ENCODE results near the gene SFRP4.

Gene SFRP4

GRCh38 chr7:37925620-37926019 is 9.0 kb upstream of the SFRP4 start:
- DNase-seq (ENCODE audit: low read depth in 3 of 3), result no peak

DNA sequence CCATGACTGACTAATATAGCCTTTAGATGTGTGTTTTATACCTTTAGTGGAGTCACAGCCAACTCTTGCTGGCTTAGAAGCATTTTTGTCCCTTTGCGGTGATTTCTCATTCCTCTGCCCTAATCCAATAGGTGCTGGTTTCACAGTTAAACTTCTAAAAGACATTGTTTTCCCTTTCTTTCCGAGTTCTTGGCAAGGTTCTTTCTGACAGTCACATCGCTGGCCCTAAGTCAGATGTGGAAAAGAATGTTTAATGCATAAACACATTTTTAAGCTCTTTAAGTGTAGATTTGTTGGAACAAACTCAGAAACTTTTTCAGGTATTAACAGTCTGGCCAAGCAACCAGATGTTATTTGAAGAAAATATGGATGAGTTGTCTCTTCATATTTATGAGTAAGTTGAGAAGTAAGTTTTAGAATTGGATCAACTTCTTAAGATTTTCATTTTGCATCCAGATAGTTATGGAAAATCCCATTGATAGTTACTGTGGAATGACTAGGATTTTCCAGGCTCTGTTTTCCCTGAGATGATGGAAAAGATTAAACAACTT is 7.9 kb upstream of the SFRP4 start:
- no peak for DNase-seq (ENCODE audit: low read depth in 3 of 3)

- DNase-seq (ENCODE audit: low read depth in 3 of 3), result no peak
Observed at GRCh38 chr7:37923996-37924395, 7.4 kb upstream of the SFRP4 start.

DNA sequence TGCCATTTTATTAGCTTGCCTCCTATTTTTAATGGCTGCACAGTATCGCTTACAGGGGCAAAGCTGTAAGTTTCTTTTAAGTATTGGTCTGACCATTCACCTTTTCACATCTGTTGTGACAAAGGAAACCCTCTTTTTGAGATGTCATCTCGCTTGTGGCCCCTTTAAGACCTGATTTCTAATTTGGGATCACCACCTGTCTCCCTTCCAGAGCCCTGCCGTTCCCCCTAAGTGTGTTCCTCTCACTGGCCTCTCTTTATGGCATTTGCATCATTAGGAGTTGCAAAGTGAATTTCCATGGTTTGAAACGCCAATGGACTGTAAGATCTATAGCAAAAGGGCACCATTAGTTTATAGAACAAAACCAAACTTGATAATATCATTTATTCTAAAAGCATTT is 5.3 kb upstream of the SFRP4 start:
- no peak for DNase-seq (ENCODE audit: low read depth in 3 of 3)

- DNase-seq (ENCODE audit: low read depth in 3 of 3), result no peak
Observed at GRCh38 chr7:37920849-37921805, 4.5 kb upstream of the SFRP4 start.

GRCh38 chr7:37920305-37920848 is 3.8 kb upstream of the SFRP4 start, which contains the start of gene EPDR1:
TSS of gene EPDR1 (plus strand) at chr7:37920640. CDS start at chr7:37920940, 300 bp downstream.
- DNase-seq (ENCODE audit: low read depth in 3 of 3), result peak in 1 of 3 experiments; percentile 25

GRCh38 chr7:37918526-37918925 is 1.9 kb upstream of the SFRP4 start:
- no peak for DNase-seq (ENCODE audit: low read depth in 3 of 3)

- no peak for DNase-seq (ENCODE audit: low read depth in 3 of 3)
Observed at GRCh38 chr7:37916017-37916672, 472 bp downstream of the SFRP4 start.

DNA sequence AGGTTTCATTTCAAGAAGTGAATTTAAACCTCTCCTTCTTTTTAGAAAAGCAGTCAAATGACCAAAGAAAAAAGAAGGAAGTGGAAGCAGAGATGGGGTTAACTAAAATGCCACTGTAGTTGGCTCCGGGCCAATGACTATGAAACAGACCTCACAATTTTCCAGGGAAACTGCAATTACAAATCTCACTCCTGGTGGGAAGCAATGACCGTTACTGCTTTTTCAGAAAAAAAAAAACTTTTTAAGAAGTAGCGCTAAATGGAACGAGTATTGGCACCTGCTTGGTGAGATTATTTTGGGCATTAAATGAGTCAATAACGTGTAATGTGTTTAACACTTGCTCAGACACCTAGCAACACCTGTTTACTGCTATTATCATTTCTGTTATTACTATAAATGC is 1.2 kb downstream of the SFRP4 start:
- no peak for DNase-seq (ENCODE audit: low read depth in 3 of 3)

- no peak for DNase-seq (ENCODE audit: low read depth in 3 of 3)
Observed at GRCh38 chr7:37912756-37913155, 3.9 kb downstream of the SFRP4 start.

- no peak for DNase-seq (ENCODE audit: low read depth in 3 of 3)
Observed at GRCh38 chr7:37908221-37908788, 8.3 kb downstream of the SFRP4 start.

GRCh38 chr7:37901890-37902524 is 14.6 kb downstream of the SFRP4 start:
- no peak for DNase-seq (ENCODE audit: low read depth in 3 of 3)

DNA sequence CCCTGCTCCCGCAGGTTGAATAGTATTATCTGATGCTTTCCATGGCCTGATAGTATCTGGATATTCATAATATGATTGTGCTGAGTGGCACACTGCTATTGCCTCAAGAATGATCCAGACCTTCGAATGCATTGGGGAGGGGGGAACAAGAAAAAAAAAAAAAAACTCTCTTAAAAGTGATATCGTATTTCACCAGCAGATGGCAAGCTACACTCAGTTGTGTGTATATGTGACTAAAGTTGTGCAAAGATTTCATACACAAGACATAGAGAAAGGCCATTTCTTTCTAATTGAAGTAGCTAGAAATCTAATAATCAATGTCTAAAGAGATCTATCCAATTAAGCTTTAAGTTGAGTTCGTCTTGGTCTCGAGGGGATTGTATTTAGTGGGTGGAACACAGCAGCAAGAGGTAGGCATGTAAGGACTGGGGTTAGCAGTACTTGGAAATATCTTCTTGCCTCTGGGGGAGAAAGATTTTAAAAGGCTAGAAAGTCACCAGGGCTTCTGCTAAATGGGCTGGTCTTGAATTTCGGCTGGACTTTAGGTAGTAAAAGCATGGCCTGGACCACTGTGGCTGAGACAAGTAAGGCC is 15.3 kb downstream of the SFRP4 start:
- DNase-seq (ENCODE audit: low read depth in 3 of 3), result no peak

DNA sequence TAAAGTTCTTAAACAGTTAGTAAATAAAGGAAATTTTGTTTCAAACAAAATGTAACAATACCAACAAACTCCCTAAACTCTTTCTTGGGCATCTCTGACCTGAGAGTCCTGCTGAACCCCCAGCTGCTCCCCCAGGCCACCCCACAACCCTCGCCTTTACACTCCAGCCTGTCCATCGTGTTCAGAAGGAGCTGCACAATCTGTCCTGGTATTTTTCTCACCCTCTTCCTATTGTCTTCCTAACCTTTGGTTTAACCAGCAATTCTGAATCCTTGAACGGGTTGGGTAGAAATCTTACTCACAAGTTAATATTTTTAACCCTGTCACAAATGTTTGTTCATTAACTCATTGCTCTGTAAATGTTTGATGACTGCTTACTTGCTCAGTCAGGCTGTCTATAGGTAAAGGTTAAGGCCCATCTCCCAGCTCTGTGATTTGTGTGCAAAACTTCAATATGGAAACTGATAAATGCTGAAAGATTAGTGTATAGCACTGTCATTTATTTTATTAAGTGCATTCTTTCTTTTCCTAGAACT is 16.8 kb downstream of the SFRP4 start:
- DNase-seq (ENCODE audit: low read depth in 3 of 3), result no peak

DNA sequence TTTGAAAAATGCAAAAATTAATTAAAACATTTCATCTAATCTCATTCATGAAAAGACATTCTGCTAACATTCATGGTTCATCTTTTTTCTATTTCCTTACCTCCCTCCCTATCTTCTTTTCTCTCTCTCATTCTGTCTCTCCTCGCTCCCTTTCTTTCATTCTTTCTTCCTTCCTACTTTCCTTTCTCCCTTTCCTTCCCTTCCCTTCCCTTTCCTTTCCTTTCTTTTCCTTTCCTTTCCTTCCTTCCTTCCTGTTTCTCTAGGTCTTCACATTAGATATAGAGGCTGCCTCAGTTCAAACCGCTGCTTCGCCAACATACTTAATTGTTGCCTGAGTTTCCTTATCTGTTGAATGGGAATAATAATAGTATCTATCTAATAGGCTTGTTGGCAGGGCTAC is 21.9 kb downstream of the SFRP4 start:
- no peak for DNase-seq (ENCODE audit: low read depth in 3 of 3)

GRCh38 chr7:37893359-37893758 is 23.3 kb downstream of the SFRP4 start:
- no peak for DNase-seq (ENCODE audit: low read depth in 3 of 3)

DNA sequence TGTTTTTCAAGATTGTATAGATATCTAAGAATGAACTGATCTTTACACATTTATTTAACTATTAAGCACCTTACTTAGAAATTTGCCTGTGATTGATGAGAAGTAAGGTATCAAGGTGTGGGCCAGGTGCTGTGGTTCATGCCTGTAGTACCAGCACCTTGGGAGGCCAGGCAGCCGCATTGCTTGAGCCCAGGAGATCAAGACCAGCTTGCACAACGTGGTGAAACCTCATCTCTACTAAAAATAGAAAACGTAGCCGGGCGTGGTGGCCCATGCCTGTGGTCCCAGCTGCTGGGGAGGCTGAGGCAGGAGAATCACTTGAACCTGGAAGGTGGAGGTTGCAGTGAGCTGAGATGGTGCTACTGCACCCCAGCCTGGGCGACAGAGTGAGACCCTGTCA is 34.5 kb downstream of the SFRP4 start:
- DNase-seq (ENCODE audit: low read depth in 3 of 3), result no peak

Measured in stimulated activated CD4-positive, alpha-beta T cell treated with anti-CD3 and anti-CD28 coated beads, TNF-alpha, amount 100 ng/mL, for 24 hours (primary cell).